Adrenal gland (tissue), 5 donors: ENCODE results near the gene COL4A1.

ENCODE experiments used
- CTCF ChIP-seq, 6 experiments: fragments of 450-650 bp in 4 of 6; fragments of 200-600 bp in 2 of 6; sonication (generic) in 1 of 6; IDR thresholded peaks; 1 replicate in 5 of 6; 2 replicates in 1 of 6; pipeline versions ENCODE4 v1.5.1 to v1.8.0; 2016 to 2021; ENCODE audit warnings: antibody characterized with exemption in 6 of 6, mild to moderate bottlenecking in 2 of 6, moderate library complexity in 1 of 6
- POLR2A ChIP-seq, 2 donors: fragments of 450-650 bp; IDR thresholded peaks; one replicate each; pipeline ENCODE4 v1.6.1; 2017; ENCODE audit warnings: antibody characterized with exemption in 2 of 2, mild to moderate bottlenecking in 2 of 2, moderate library complexity in 1 of 2
- donor health status: DM: no; HTN: no; CAD: no.

GRCh38 chr13:110290153-110290552, 16.8 kb downstream of the COL4A1 start:
- TF ChIP-seq CTCF (IDR thresholded peaks at IDR 0.05) (no peak), POLR2A (IDR thresholded peaks at IDR 0.05) (no peak)
